GM12865 (cell line): ENCODE data around the gene SDHB.
A peak's percentile ranks its signal among the peaks of the same experiment; 100 is the strongest.

Experiments used
- DNase-seq: peaks from one replicate; pipeline ENCODE4 v3.0.0; 2010; ENCODE audit warnings: low read depth
- H3K4me3 ChIP-seq: 2 replicates; pipeline ENCODE4 v1.5.1; 2011; ENCODE audit warnings: mild to moderate bottlenecking, low read depth, low read length, control low read depth
- TF ChIP-seq, protein P1 (sequence below): IDR thresholded peaks from 2 replicates; pipeline ENCODE4 v1.5.1; 2011; ENCODE audit warnings: low read length, control low read depth, low read depth, inconsistent platforms; ENCODE audit not compliant: insufficient read depth; ENCODE audit errors: missing control alignments

The SDHB gene

GRCh38 chr1:17053685-17054410 lies at the start of gene SDHB:
Gene SDHB, minus strand, starts transcription at chr1:17054032. Its CDS starts 13 bp downstream, at chr1:17054019.
- TF ChIP-seq, protein P1, sequence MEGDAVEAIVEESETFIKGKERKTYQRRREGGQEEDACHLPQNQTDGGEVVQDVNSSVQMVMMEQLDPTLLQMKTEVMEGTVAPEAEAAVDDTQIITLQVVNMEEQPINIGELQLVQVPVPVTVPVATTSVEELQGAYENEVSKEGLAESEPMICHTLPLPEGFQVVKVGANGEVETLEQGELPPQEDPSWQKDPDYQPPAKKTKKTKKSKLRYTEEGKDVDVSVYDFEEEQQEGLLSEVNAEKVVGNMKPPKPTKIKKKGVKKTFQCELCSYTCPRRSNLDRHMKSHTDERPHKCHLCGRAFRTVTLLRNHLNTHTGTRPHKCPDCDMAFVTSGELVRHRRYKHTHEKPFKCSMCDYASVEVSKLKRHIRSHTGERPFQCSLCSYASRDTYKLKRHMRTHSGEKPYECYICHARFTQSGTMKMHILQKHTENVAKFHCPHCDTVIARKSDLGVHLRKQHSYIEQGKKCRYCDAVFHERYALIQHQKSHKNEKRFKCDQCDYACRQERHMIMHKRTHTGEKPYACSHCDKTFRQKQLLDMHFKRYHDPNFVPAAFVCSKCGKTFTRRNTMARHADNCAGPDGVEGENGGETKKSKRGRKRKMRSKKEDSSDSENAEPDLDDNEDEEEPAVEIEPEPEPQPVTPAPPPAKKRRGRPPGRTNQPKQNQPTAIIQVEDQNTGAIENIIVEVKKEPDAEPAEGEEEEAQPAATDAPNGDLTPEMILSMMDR: no peak
- peak; percentile 99 for DNase-seq
- H3K4me3 ChIP-seq: peak within 1 kb of the TSS; percentile 65

- TF ChIP-seq, protein P1: no peak
- H3K4me3 ChIP-seq: no peak overlapping the region
- no peak for DNase-seq
These were observed 48.4 kb upstream of the SDHB start for GRCh38 chr1:17102232-17102631.

GRCh38 chr1:17101261-17101660 lies 47.4 kb upstream of the SDHB start:
- DNase-seq: no peak
- TF ChIP-seq, protein P1: no peak
- H3K4me3 ChIP-seq: no peak overlapping the region

DNA sequence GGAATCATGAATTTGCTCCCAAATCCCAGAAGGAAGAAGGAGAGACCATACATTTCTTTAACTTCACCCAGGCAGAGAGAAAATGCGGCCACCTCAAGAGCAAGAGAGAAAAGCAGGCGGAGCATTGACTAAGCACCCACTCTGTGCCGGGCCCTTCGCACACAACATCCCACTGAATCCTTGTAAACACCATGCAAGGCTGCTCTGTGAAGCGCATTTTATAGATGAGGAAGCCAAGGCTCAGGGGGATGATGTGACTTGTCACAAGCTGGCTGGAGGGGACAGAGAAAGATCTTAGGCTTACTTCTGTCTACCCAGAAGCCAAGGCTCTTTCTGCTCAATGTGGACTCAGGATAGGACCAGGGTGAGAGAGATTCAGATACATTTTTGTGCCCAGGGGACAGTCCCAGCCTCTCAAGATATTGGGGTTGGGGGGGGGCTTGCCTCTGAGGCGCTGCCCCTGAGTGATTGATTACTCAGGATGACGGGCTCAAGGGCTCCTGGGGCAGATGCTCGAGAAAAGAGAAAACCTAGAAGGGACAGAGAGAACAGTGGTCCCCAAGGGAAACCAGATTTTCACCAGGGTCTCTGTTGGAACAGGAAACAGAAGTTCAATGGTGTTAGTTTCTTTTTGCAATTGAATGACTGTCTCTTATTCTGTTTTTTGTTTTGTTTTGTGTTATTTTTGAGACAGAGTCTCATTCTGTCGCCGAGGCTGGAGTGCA lies 45.9 kb upstream of the SDHB start:
- TF ChIP-seq, protein P1: no peak
- H3K4me3 ChIP-seq: no peak overlapping the region
- peak; percentile 56 for DNase-seq

- DNase-seq: no peak
- no peak overlapping the region for H3K4me3 ChIP-seq
- TF ChIP-seq, protein P1: no peak
These were observed 44.9 kb upstream of the SDHB start for GRCh38 chr1:17098446-17099317.

DNA sequence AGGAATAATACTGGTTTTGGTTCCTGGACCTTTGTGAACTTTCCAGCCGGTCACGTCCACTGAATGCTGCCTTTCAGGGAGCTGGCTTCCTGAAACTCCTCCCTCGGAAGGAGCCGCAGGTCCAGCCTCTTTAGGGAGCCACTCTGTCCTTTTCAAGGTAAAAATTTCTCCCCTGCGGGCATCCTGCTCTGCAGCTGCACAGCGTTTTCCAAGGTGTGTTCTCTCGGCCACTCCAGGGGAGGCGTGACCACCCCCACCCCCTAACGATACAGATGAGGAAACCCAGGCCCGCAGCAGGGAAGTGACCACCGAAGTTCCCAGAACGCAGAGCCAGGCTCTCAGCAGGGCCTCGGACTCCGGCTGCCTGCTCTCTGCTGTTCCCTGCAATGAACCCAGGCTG lies 44.0 kb upstream of the SDHB start:
- no peak for DNase-seq
- H3K4me3 ChIP-seq: no peak overlapping the region
- TF ChIP-seq, protein P1: no peak
